Measurements from ENCODE around the gene SPAG16. TPM values are rescaled to one million over a fixed set of nuclear protein-coding genes. Genes with fewer than 3 reads are reported as not detected.

The SPAG16 gene
- total RNA-seq, 2 donors from 2014 or later, result 15.5 to 22.8 TPM

- Histone ChIP-seq H3K27ac (no peak overlapping the region), H3K4me1 (no peaks in the 10 kb centered on the region), H3K27me3 (no peaks in the 10 kb centered on the region), H3K9me3 (no peaks in the 10 kb centered on the region), H3K36me3 (replicated peaks in 1 of 2; ENCODE audit: insufficient read depth in 1 of 2, low read depth in 2 of 2) (no peaks in the 10 kb centered on the region), H3K4me3 (no peak overlapping the region)
- intact Hi-C loops (cut with DNase I), result no loop called here
- WGBS, 2 donors, result 35 to 72% methylated on average over 2 of the region's 2 CpGs
- ATAC-seq, result no peak
- TF ChIP-seq CTCF (IDR thresholded peaks at IDR 0.05) (no peak), POLR2A (IDR thresholded peaks at IDR 0.05) (no peak)
- no peak for DNase-seq
These were observed 785.0 kb downstream of the SPAG16 start for GRCh38 chr2:214069254-214069653.

DNA sequence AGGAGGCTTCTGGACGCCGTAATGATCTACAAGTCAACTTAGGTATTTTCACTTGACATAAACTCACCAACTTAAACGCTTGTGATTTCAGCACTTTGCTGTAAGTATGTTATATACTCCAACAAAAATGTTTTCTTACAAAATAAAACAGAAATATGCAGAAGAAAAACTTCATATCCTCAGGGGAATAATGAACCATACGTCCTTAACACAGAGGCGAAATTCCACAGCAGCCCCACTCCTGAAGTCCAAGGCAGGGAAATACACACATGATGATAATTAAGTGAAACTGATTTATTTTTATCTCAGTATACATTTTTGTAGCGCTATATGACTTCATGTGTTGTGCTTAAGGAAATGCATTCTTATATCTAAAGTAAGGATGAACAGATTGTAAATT lies 791.2 kb downstream of the SPAG16 start:
- no peak overlapping the region for H3K4me3 ChIP-seq
- ATAC-seq (no peak), DNase-seq (no peak)
- intact Hi-C loops (cut with DNase I), result no loop called here
- 86 to 92% methylated on average over 6 of the region's 6 CpGs for whole genome bisulfite sequencing, 2 donors
- no peaks in the 10 kb centered on the region for H3K36me3 ChIP-seq (replicated peaks in 1 of 2; ENCODE audit: insufficient read depth in 1 of 2, low read depth in 2 of 2)
- H3K4me1 ChIP-seq, result no peaks in the 10 kb centered on the region
- H3K27ac ChIP-seq, result no peak overlapping the region
- no peaks in the 10 kb centered on the region for H3K9me3 ChIP-seq
- TF ChIP-seq POLR2A (IDR thresholded peaks at IDR 0.05) (no peak), CTCF (IDR thresholded peaks at IDR 0.05) (no peak)
- no peaks in the 10 kb centered on the region for H3K27me3 ChIP-seq

- TF ChIP-seq CTCF (IDR thresholded peaks at IDR 0.05) (no peak), POLR2A (IDR thresholded peaks at IDR 0.05) (no peak)
- H3K4me1 ChIP-seq, result no peaks in the 10 kb centered on the region
- H3K4me3 ChIP-seq, result no peak overlapping the region
- no peak for DNase-seq
- intact Hi-C loops (cut with DNase I), result no loop called here
- H3K27me3 ChIP-seq, result no peaks in the 10 kb centered on the region
- whole genome bisulfite sequencing, 2 donors, result 16 to 28% methylated on average over 1 of the region's 1 CpG
- ATAC-seq, result no peak
- no peaks in the 10 kb centered on the region for H3K9me3 ChIP-seq
- no peak overlapping the region for H3K27ac ChIP-seq
- H3K36me3 ChIP-seq (replicated peaks in 1 of 2; ENCODE audit: insufficient read depth in 1 of 2, low read depth in 2 of 2), result no peaks in the 10 kb centered on the region
These were observed 792.3 kb downstream of the SPAG16 start for GRCh38 chr2:214076527-214076926.

DNA sequence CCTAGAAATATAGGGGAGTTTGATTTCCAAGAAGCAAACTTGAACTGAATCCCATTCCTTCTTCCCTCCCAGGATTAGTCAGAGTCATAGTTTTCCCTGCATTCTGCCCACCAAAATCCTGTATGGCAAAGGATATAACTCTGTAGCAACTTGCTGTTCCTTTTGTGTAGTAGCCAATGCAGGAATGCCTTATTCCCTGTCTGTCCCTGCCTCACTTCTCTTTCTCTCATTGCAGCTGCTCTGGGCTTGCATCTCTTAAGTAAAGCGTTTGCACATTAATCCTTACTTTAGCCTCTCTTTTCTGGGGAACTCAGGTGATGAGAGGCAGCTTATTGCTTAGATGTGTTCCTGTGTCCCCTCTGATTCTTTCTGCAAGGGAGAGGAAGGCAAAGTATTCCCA lies 793.5 kb downstream of the SPAG16 start:
- TF ChIP-seq POLR2A (IDR thresholded peaks at IDR 0.05), result no peak
- no peak for TF ChIP-seq CTCF (IDR thresholded peaks at IDR 0.05)
- H3K27me3 ChIP-seq, result no peaks in the 10 kb centered on the region
- intact Hi-C loops (cut with DNase I), result no loop called here
- 50 to 76% methylated on average over 1 of the region's 1 CpG for WGBS, 2 donors
- DNase-seq (no peak), ATAC-seq (no peak)
- H3K4me1 ChIP-seq, result no peaks in the 10 kb centered on the region
- no peak overlapping the region for H3K27ac ChIP-seq
- H3K36me3 ChIP-seq (replicated peaks in 1 of 2; ENCODE audit: insufficient read depth in 1 of 2, low read depth in 2 of 2), result no peaks in the 10 kb centered on the region
- H3K4me3 ChIP-seq, result no peak overlapping the region
- no peaks in the 10 kb centered on the region for H3K9me3 ChIP-seq

DNA sequence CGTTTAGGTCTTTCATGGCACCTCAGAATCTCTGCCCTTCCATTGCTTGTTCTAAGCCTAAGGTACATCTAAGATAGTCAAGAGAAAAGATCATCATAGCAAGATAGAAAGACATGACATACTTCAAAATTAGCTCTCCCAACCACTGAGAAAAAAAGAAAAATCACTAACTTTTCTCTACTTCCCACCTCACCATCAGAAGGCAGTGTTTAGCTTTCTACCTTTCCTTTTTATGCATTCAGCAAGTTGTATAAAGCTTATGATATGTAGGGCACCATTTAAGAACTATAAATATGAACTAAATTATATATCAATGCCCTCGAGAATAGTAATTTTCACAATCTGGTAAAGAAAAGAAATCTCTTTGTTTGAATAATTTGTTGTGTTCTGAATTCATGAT lies 794.8 kb downstream of the SPAG16 start:
- 71 to 76% methylated on average over 2 of the region's 2 CpGs for WGBS, 2 donors
- no peaks in the 10 kb centered on the region for H3K9me3 ChIP-seq

More for the DNA sequence above, 794.8 kb downstream of the SPAG16 start:
- no peak overlapping the region for H3K4me3 ChIP-seq
- H3K27me3 ChIP-seq, result no peaks in the 10 kb centered on the region
- ATAC-seq, result no peak
- no peaks in the 10 kb centered on the region for H3K36me3 ChIP-seq (replicated peaks in 1 of 2; ENCODE audit: insufficient read depth in 1 of 2, low read depth in 2 of 2)
- no peaks in the 10 kb centered on the region for H3K4me1 ChIP-seq
- H3K27ac ChIP-seq, result no peak overlapping the region
- no peak for DNase-seq
- TF ChIP-seq CTCF (IDR thresholded peaks at IDR 0.05), result no peak
- no peak for TF ChIP-seq POLR2A (IDR thresholded peaks at IDR 0.05)
- intact Hi-C loops (cut with DNase I), result no loop called here

Data from body of pancreas (tissue), 4 donors.